Kidney epithelial cell (primary cell): Measurements from ENCODE around the gene TRPM3. TPM values are rescaled to one million over a fixed set of nuclear protein-coding genes. Genes with fewer than 3 reads are reported as not detected.
A peak's percentile ranks its signal among the peaks of the same experiment; 100 is the strongest.

Experiments used
- DNase-seq: peaks from one replicate; pipeline ENCODE4 v3.0.0-alpha.2; 2010; ENCODE audit warnings: low read depth
- H3K27me3 ChIP-seq: 2 replicates; pipeline ENCODE4 v1.6.0; 2011; ENCODE audit warnings: low read length; ENCODE audit not compliant: control insufficient read depth, insufficient read depth
- H3K36me3 ChIP-seq: 2 replicates; pipeline ENCODE4 v1.5.1; 2011; ENCODE audit warnings: low read length; ENCODE audit not compliant: control insufficient read depth, insufficient read depth
- H3K4me3 ChIP-seq: 2 replicates; pipeline ENCODE4 v1.5.1; 2011; ENCODE audit warnings: low read depth, mild to moderate bottlenecking, control low read depth, low read length
- CTCF ChIP-seq: IDR thresholded peaks from 2 replicates; pipeline ENCODE4 v1.5.1; 2011; ENCODE audit warnings: mild to moderate bottlenecking, moderate library complexity, low read length, control low read depth, inconsistent platforms; ENCODE audit not compliant: insufficient read depth, poor library complexity, severe bottlenecking
- total RNA-seq: library from RNA; depleted of rRNA; stranded (reverse); fragments of >200 nt; gene quantifications from 2 replicates; pipeline ENCODE4 v1.2.3, GENCODE V29; 2015

The TRPM3 gene
- total RNA-seq, 1 donor from 2014 or later = not detected

GRCh38 chr9:70486127-70486526, 635.3 kb downstream of the TRPM3 start:
- Histone ChIP-seq H3K27me3 (no peaks in the 10 kb centered on the region), H3K4me3 (no peak overlapping the region), H3K36me3 (no peaks in the 10 kb centered on the region)
- no peak for TF ChIP-seq CTCF
- DNase-seq = no peak

- TF ChIP-seq CTCF = no peak
- no peaks in the 10 kb centered on the region for H3K36me3 ChIP-seq
- no peak overlapping the region for H3K4me3 ChIP-seq
- H3K27me3 ChIP-seq = no peaks in the 10 kb centered on the region
- DNase-seq = no peak
These were observed 636.1 kb downstream of the TRPM3 start for GRCh38 chr9:70485273-70485858.

GRCh38 chr9:70484232-70485130, 636.9 kb downstream of the TRPM3 start:
- no peaks in the 10 kb centered on the region for H3K27me3 ChIP-seq
- no peak overlapping the region for H3K4me3 ChIP-seq
- H3K36me3 ChIP-seq = no peaks in the 10 kb centered on the region
- peak; percentile 74 for TF ChIP-seq CTCF
- no peak for DNase-seq

GRCh38 chr9:70481471-70481870, 640.0 kb downstream of the TRPM3 start:
- Histone ChIP-seq H3K36me3 (no peaks in the 10 kb centered on the region), H3K4me3 (no peak overlapping the region), H3K27me3 (no peaks in the 10 kb centered on the region)
- TF ChIP-seq CTCF = no peak
- DNase-seq = no peak

GRCh38 chr9:70480405-70480980, 640.9 kb downstream of the TRPM3 start:
- no peak for DNase-seq
- no peaks in the 10 kb centered on the region for H3K27me3 ChIP-seq
- H3K36me3 ChIP-seq = no peaks in the 10 kb centered on the region
- no peak overlapping the region for H3K4me3 ChIP-seq
- no peak for TF ChIP-seq CTCF
